GM23338 (cell line): ENCODE results near the gene TELO2.

Source experiments
- CREB1 ChIP-seq: fragments of 250-450 bp; sonication (Bioruptor Pico); IDR thresholded peaks from 2 replicates; pipeline ENCODE4 v1.5.0; 2020; ENCODE audit warnings: low read depth, mild to moderate bottlenecking, moderate library complexity
- CTCF ChIP-seq, 2 experiments: fragments of 200-600 bp in 1 of 2; sonication (generic) in 1 of 2; conservative IDR thresholded peaks; 2 replicates each; pipeline versions ENCODE4 v1.5.1 to v1.6.1; 2016 to 2017; ENCODE audit warnings: antibody characterized with exemption in 2 of 2, low read depth in 2 of 2, mild to moderate bottlenecking in 2 of 2, moderate library complexity in 1 of 2
- EZH2 ChIP-seq: fragments of 200-600 bp; sonication (generic); IDR thresholded peaks from one replicate; pipeline ENCODE4 v1.8.0; 2017; ENCODE audit warnings: antibody characterized with exemption, mild to moderate bottlenecking, low read depth; ENCODE audit not compliant: unreplicated experiment
- EZH2phosphoT487 ChIP-seq: fragments of 200-600 bp; sonication (generic); IDR thresholded peaks from one replicate; pipeline ENCODE4 v1.8.1; 2018; ENCODE audit warnings: antibody characterized with exemption; ENCODE audit not compliant: unreplicated experiment
- POLR2AphosphoS5 ChIP-seq: IDR thresholded peaks from 2 replicates; pipeline ENCODE4 v1.6.1; 2016; ENCODE audit warnings: antibody characterized with exemption, low read depth
- ZNF114 ChIP-seq: fragments of 250-450 bp; sonication (Bioruptor Pico); IDR thresholded peaks from 2 replicates; pipeline ENCODE4 v1.5.0; 2020; ENCODE audit warnings: mild to moderate bottlenecking, moderate library complexity
- ZNF331 ChIP-seq: fragments of 250-450 bp; sonication (Bioruptor Pico); IDR thresholded peaks from 2 replicates; pipeline ENCODE4 v1.5.0; 2020; ENCODE audit warnings: low read depth, mild to moderate bottlenecking, moderate library complexity

GRCh38 chr16:1551166-1551565 lies 58.0 kb downstream of the TELO2 start:
- TF ChIP-seq POLR2AphosphoS5 (no peak), CTCF (conservative IDR thresholded peaks at IDR 0.05; ENCODE audit: low read depth in 2 of 2) (no peak), EZH2 (no peak), ZNF114 (CRISPR knock-in tag) (no peak), CREB1 (CRISPR knock-in tag) (no peak), ZNF331 (CRISPR knock-in tag) (no peak), EZH2phosphoT487 (no peak)
